A549 (cell line): ENCODE results near the gene YAE1. TPM values are rescaled to one million over a fixed set of nuclear protein-coding genes. Genes with fewer than 3 reads are reported as not detected.

ENCODE experiments used
- ATAC-seq, 2 experiments: fragments of 200-7000 bp in 1 of 2; fragments of >200 bp in 1 of 2; cut with Nextera tagmentation in 1 of 2; cut with Tn5 transposase in 1 of 2; 3 replicates each; pipeline versions ENCODE4 v1.8.0 to v1.9.1; 2018 to 2020; ENCODE audit warnings: mild to moderate bottlenecking in 1 of 2, moderate library complexity in 1 of 2
- CTCF ChIA-PET: fragments of 300-600 bp; sonication (Branson Sonifier 250); formaldehyde crosslinking; extraction: SDS; loops from one replicate; lab custom pipeline; 2021; ENCODE audit warnings: antibody characterized with exemption, inconsistent platforms; lab: Yijun Ruan, JAX
- POLR2A ChIA-PET: fragments of 350-600 bp; formaldehyde crosslinking; extraction: SDS; loops from one replicate; lab custom pipeline; 2021; ENCODE audit warnings: antibody characterized with exemption, inconsistent platforms; lab: Yijun Ruan, JAX
- DNase-seq, 2 experiments: peaks; one replicate each; pipeline versions ENCODE4 v3.0.0 to v3.0.0-alpha.2; 2011 to 2016; ENCODE audit warnings: low read depth in 1 of 2, low spot score in 1 of 2
- FAIRE-seq: peaks from 2 replicates; lab custom pipeline; 2011; peaks lifted over from hg19 to GRCh38; lab: Jason Lieb, UNC
- H3K27ac ChIP-seq, 2 experiments: fragments of >200 bp; sonication (Bioruptor Twin); formaldehyde crosslinking; 3 replicates each; pipeline ENCODE4 v1.5.1; 2016 to 2017
- H3K4me1 ChIP-seq: fragments of >200 bp; sonication (Bioruptor Twin); formaldehyde crosslinking; 3 replicates; pipeline ENCODE4 v1.6.1; 2016
- H3K4me2 ChIP-seq: fragments of >200 bp; sonication (Bioruptor Twin); formaldehyde crosslinking; 3 replicates; pipeline ENCODE4 v1.6.1; 2016
- H3K4me3 ChIP-seq: fragments of >200 bp; sonication (Bioruptor Twin); formaldehyde crosslinking; 3 replicates; pipeline ENCODE4 v1.5.1; 2016
- H3K9me3 ChIP-seq: fragments of >200 bp; sonication (Bioruptor Twin); formaldehyde crosslinking; 3 replicates; pipeline ENCODE4 v1.6.1; 2016
- BHLHE40 ChIP-seq: IDR thresholded peaks from 2 replicates; pipeline ENCODE4 v1.6.1; 2012; ENCODE audit warnings: low read depth, low read length, inconsistent platforms
- CBX2 ChIP-seq: fragments of 200-600 bp; sonication (generic); IDR thresholded peaks from 2 replicates; pipeline ENCODE4 v1.6.1; 2016; ENCODE audit warnings: low read depth, mild to moderate bottlenecking, borderline replicate concordance
- CEBPB ChIP-seq, 2 experiments: fragments of >200 bp in 1 of 2; sonication (Bioruptor Twin) in 1 of 2; formaldehyde crosslinking in 1 of 2; IDR thresholded peaks; 2 replicates each; pipeline ENCODE4 v1.6.1; 2012 to 2016
- CHD2 ChIP-seq: fragments of 150-350 bp; IDR thresholded peaks from 2 replicates; pipeline ENCODE4 v1.6.1; 2014; ENCODE audit warnings: low read length; ENCODE audit not compliant: partially characterized antibody
- EP300 ChIP-seq, 2 experiments: fragments of >200 bp; sonication (Bioruptor Twin); formaldehyde crosslinking; IDR thresholded peaks; 2 replicates in 1 of 2; 3 replicates in 1 of 2; pipeline ENCODE4 v1.6.1; 2016 to 2017
- FOXS1 ChIP-seq: fragments of 250-450 bp; sonication (Bioruptor Pico); IDR thresholded peaks from 2 replicates; pipeline ENCODE4 v1.5.0; 2020; ENCODE audit warnings: mild to moderate bottlenecking, moderate library complexity
- HDAC2 ChIP-seq: fragments of 200-600 bp; sonication (generic); IDR thresholded peaks from 2 replicates; pipeline ENCODE4 v1.6.1; 2016
- HMGXB4 ChIP-seq: fragments of 250-450 bp; sonication (Bioruptor Pico); IDR thresholded peaks from 2 replicates; pipeline ENCODE4 v1.5.0; 2021; ENCODE audit warnings: mild to moderate bottlenecking, moderate library complexity, borderline replicate concordance
- HOXA7 ChIP-seq: fragments of 250-450 bp; sonication (Bioruptor Pico); IDR thresholded peaks from 2 replicates; pipeline ENCODE4 v1.5.0; 2020; ENCODE audit warnings: mild to moderate bottlenecking, moderate library complexity
- HOXB13 ChIP-seq: fragments of 250-450 bp; sonication (Bioruptor Pico); IDR thresholded peaks from 2 replicates; pipeline ENCODE4 v1.5.0; 2020; ENCODE audit warnings: low read depth, mild to moderate bottlenecking, moderate library complexity
- HOXB5 ChIP-seq: fragments of 250-450 bp; sonication (Bioruptor Pico); IDR thresholded peaks from 2 replicates; pipeline ENCODE4 v1.5.0; 2020; ENCODE audit warnings: mild to moderate bottlenecking, moderate library complexity
- JUN ChIP-seq, 2 experiments: fragments of >200 bp; sonication (Bioruptor Twin); formaldehyde crosslinking; IDR thresholded peaks; 2 replicates in 1 of 2; 3 replicates in 1 of 2; pipeline ENCODE4 v1.6.1; 2016 to 2017
- JUNB ChIP-seq: fragments of >200 bp; sonication (Bioruptor Twin); formaldehyde crosslinking; IDR thresholded peaks from 2 replicates; pipeline ENCODE4 v1.6.1; 2016
- NFE2L2 ChIP-seq: fragments of 150-350 bp; conservative IDR thresholded peaks from 2 replicates; pipeline ENCODE4 v1.6.1; 2014; ENCODE audit warnings: low read length
- POLR2AphosphoS2 ChIP-seq: conservative IDR thresholded peaks from 2 replicates; pipeline ENCODE4 v1.6.1; 2012; ENCODE audit warnings: low read length, improper control_type of control experiment, inconsistent platforms
- RARB ChIP-seq: fragments of 250-450 bp; sonication (Bioruptor Pico); IDR thresholded peaks from 2 replicates; pipeline ENCODE4 v1.8.0; 2021; ENCODE audit warnings: mild to moderate bottlenecking, moderate library complexity
- RFX5 ChIP-seq: fragments of 450-650 bp; IDR thresholded peaks from 2 replicates; pipeline ENCODE4 v1.7.1; 2014; ENCODE audit warnings: antibody characterized with exemption, mild to moderate bottlenecking, moderate library complexity
- SMC3 ChIP-seq: fragments of >200 bp; sonication (Bioruptor Twin); formaldehyde crosslinking; IDR thresholded peaks from 3 replicates; pipeline ENCODE4 v1.6.1; 2018; ENCODE audit warnings: inconsistent platforms
- TFCP2L1 ChIP-seq: fragments of 250-450 bp; sonication (Bioruptor Pico); IDR thresholded peaks from 2 replicates; pipeline ENCODE4 v1.5.0; 2021; ENCODE audit warnings: mild to moderate bottlenecking
- USF2 ChIP-seq: fragments of 450-650 bp; IDR thresholded peaks from 2 replicates; pipeline ENCODE4 v1.6.1; 2014; ENCODE audit warnings: antibody characterized with exemption
- ZFP36 ChIP-seq: fragments of 450-650 bp; IDR thresholded peaks from 2 replicates; pipeline ENCODE4 v1.6.1; 2014; ENCODE audit warnings: borderline replicate concordance; ENCODE audit not compliant: partially characterized antibody
- ZNF302 ChIP-seq: fragments of 250-450 bp; sonication (Bioruptor Pico); IDR thresholded peaks from 2 replicates; pipeline ENCODE4 v1.9.0; 2021; ENCODE audit warnings: inconsistent platforms, mild to moderate bottlenecking, moderate library complexity
- WGBS: methylation state at CpG from one replicate; pipeline ENCODE4 v1.1.6; 2017; ENCODE audit errors: missing lambda C conversion rate; 5-methylcytosine and 5-hydroxymethylcytosine counted together
- polyA plus RNA-seq, 4 experiments: library from polyadenylated mRNA; depleted of rRNA in 3 of 4; stranded (reverse); fragments of >200 nt; fragmentation: RNase III in 1 of 4; extraction: RNeasy Plus Mini Kit Qiagen cat#74134 plus additional on column Dnase treatment in 1 of 4; gene quantifications; 2 replicates in 3 of 4; 3 replicates in 1 of 4; pipeline ENCODE4 v1.2.3, GENCODE V29; 2011 to 2017
- TF ChIP-seq, protein P1 (sequence below): fragments of >200 bp; sonication (Bioruptor Twin); formaldehyde crosslinking; IDR thresholded peaks from 3 replicates; pipeline ENCODE4 v1.5.1; 2016

Gene YAE1
- polyA plus RNA-seq, 2 of the 4 experiments (the other 2 are of a cell fraction), result 59.1 to 61.2 TPM

- TF ChIP-seq JUN (IDR thresholded peaks at IDR 0.05) (no peak), FOXS1 (CRISPR knock-in tag) (no peak)
- TF ChIP-seq, all 56 proteins: peak for 0
Observed at GRCh38 chr7:39609935-39610263, 43.7 kb downstream of the YAE1 start (continued).

GRCh38 chr7:39613577-39613976 is 47.4 kb downstream of the YAE1 start:
- Histone ChIP-seq H3K4me2 (no peak overlapping the region), H3K4me3 (no peak overlapping the region), H3K27ac (no peak overlapping the region), H3K9me3 (no peaks in the 10 kb centered on the region), H3K4me1 (peaks cover 11% of the 10 kb centered on the region; the same call in 2 of the 3 replicates)
- TF ChIP-seq CBX2 (no peak), HOXB5 (CRISPR knock-in tag) (no peak), HDAC2 (no peak), HOXA7 (no peak), RFX5 (no peak), CHD2 (no peak), EP300 (IDR thresholded peaks at IDR 0.05) (no peak), SMC3 (no peak), CEBPB (IDR thresholded peaks at IDR 0.05) (no peak), ZNF302 (CRISPR knock-in tag) (no peak), ZFP36 (no peak), TFCP2L1 (CRISPR knock-in tag) (no peak)
- TF ChIP-seq, protein P1, sequence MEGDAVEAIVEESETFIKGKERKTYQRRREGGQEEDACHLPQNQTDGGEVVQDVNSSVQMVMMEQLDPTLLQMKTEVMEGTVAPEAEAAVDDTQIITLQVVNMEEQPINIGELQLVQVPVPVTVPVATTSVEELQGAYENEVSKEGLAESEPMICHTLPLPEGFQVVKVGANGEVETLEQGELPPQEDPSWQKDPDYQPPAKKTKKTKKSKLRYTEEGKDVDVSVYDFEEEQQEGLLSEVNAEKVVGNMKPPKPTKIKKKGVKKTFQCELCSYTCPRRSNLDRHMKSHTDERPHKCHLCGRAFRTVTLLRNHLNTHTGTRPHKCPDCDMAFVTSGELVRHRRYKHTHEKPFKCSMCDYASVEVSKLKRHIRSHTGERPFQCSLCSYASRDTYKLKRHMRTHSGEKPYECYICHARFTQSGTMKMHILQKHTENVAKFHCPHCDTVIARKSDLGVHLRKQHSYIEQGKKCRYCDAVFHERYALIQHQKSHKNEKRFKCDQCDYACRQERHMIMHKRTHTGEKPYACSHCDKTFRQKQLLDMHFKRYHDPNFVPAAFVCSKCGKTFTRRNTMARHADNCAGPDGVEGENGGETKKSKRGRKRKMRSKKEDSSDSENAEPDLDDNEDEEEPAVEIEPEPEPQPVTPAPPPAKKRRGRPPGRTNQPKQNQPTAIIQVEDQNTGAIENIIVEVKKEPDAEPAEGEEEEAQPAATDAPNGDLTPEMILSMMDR, result no peak
- FAIRE-seq, result no peak
- ChIA-PET CTCF (interaction anchor here (1.8 to 3.1 kb wide), 2 partner anchors 10 to 33 kb away, joined by 6 to 12 read pairs; partner anchors contain the start of gene RALA), POLR2A (interaction anchor here (1.4 kb wide), 1 partner anchor 9 kb away, joined by 5 read pairs; the partner anchor contains the start of gene RALA)
- WGBS, result 77% methylated on average over 4 of the region's 4 CpGs
- ATAC-seq, result no peak
- DNase-seq, result no peak

DNA sequence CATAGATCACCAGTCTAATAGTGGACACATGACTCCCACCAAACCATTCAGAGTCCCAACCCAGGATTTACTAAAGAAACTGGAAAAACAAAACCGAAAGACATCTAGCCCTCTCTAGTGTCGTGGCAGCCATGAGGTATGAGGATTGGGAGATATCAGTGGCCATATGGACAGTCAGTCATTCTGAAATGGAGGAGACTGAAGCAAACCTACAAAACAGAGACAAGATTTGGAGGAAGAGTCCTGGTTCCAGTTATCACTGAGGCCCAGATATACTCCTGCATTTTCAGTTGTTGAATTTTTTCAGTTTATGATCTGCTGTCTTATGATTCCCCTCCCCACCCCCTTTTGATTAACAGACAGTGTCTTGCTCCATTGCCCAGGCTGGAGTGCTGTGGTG is 48.1 kb downstream of the YAE1 start:
- no peaks in the 10 kb centered on the region for H3K9me3 ChIP-seq
- no peak for DNase-seq
- no peak for FAIRE-seq
- ATAC-seq, result no peak
- H3K4me1 ChIP-seq, result peaks cover 6% of the 10 kb centered on the region; the same call in 1 of the 3 replicates
- H3K4me2 ChIP-seq, result no peak overlapping the region
- H3K4me3 ChIP-seq, result no peak overlapping the region
- H3K27ac ChIP-seq, result no peak overlapping the region
- 91% methylated on average over 2 of the region's 2 CpGs for WGBS
- TF ChIP-seq ZFP36 (no peak), RARB (CRISPR knock-in tag) (no peak), USF2 (no peak), POLR2AphosphoS2 (no peak), HOXB13 (CRISPR knock-in tag) (no peak), JUNB (no peak), NFE2L2 (no peak), HMGXB4 (no peak), RFX5 (no peak), HOXB5 (CRISPR knock-in tag) (no peak), BHLHE40 (no peak)
- ChIA-PET POLR2A (interaction anchor here (1.4 kb wide), 1 partner anchor 9 kb away, joined by 5 read pairs; the partner anchor contains the start of gene RALA), CTCF (interaction anchor here (0.6 to 1.8 kb wide), 2 partner anchors 9 to 1392 kb away, joined by 3 to 6 read pairs; partner anchors contain the start of gene RALA)
